CD14-positive monocyte (primary cell): Measurements from ENCODE around the gene ZCCHC14. TPM values are rescaled to one million over a fixed set of nuclear protein-coding genes. Genes with fewer than 3 reads are reported as not detected.

ENCODE experiments used
- DNase-seq, 3 donors: peaks; one replicate each; pipeline ENCODE4 v3.0.0-alpha.2; 2011 to 2022
- H2AFZ ChIP-seq: 2 replicates; pipeline ENCODE4 v1.6.0; 2012; ENCODE audit warnings: mild to moderate bottlenecking, low read depth, low read length, inconsistent platforms; ENCODE audit not compliant: insufficient read depth, poor library complexity, severe bottlenecking
- H3K27ac ChIP-seq, 2 donors: 1 replicate in 1 of 2; 2 replicates in 1 of 2; pipeline ENCODE4 v1.5.1; 2012 to 2013; ENCODE audit warnings: low read length in 2 of 2, control low read depth in 1 of 2, inconsistent platforms in 1 of 2, low read depth in 1 of 2, mild to moderate bottlenecking in 1 of 2
- H3K27me3 ChIP-seq, 2 donors: one replicate each; pipeline versions ENCODE4 v1.6.0 to v1.6.1; 2011 to 2013; ENCODE audit warnings: low read length in 2 of 2; ENCODE audit not compliant: control insufficient read depth in 2 of 2, insufficient read depth in 2 of 2
- H3K36me3 ChIP-seq, 2 donors: replicated peaks in 1 of 2; 1 replicate in 1 of 2; 2 replicates in 1 of 2; pipeline versions ENCODE4 v1.5.1 to v1.6.1; 2012 to 2013; ENCODE audit warnings: low read length in 2 of 2, control low read depth in 1 of 2, inconsistent platforms in 1 of 2, mild to moderate bottlenecking in 1 of 2; ENCODE audit not compliant: insufficient read depth in 2 of 2, control insufficient read depth in 1 of 2
- H3K4me1 ChIP-seq, 2 donors: 1 replicate in 1 of 2; 2 replicates in 1 of 2; pipeline versions ENCODE4 v1.5.1 to v1.6.1; 2012 to 2013; ENCODE audit warnings: low read length in 2 of 2, control low read depth in 1 of 2, inconsistent platforms in 1 of 2, mild to moderate bottlenecking in 1 of 2, moderate library complexity in 1 of 2; ENCODE audit not compliant: insufficient read depth in 2 of 2, control insufficient read depth in 1 of 2
- H3K4me2 ChIP-seq: replicated peaks from 2 replicates; pipeline ENCODE3; 2012; ENCODE audit warnings: low read length, moderate library complexity, mild to moderate bottlenecking; ENCODE audit not compliant: poor library complexity, severe bottlenecking; ENCODE audit errors: extremely low read depth
- H3K4me3 ChIP-seq, 3 experiments: fragments of 200-600 bp in 1 of 3; sonication (generic) in 1 of 3; replicated peaks in 1 of 3; 1 replicate in 2 of 3; 2 replicates in 1 of 3; pipeline ENCODE4 v1.5.1; 2011 to 2013; ENCODE audit warnings: low read length in 3 of 3, mild to moderate bottlenecking in 3 of 3, control low read depth in 2 of 3, low read depth in 2 of 3, inconsistent platforms in 1 of 3, moderate library complexity in 1 of 3
- H3K79me2 ChIP-seq: 2 replicates; pipeline ENCODE4 v1.6.0; 2012; ENCODE audit warnings: mild to moderate bottlenecking, control low read depth, inconsistent platforms, low read length, moderate library complexity; ENCODE audit not compliant: insufficient read depth
- H3K9ac ChIP-seq: 2 replicates; pipeline ENCODE4 v1.6.0; 2017; ENCODE audit warnings: low read length, mild to moderate bottlenecking; ENCODE audit not compliant: insufficient read depth, poor library complexity, severe bottlenecking
- H3K9me3 ChIP-seq, 2 donors: replicated peaks in 1 of 2; 1 replicate in 1 of 2; 2 replicates in 1 of 2; pipeline versions ENCODE4 v1.5.1 to v1.6.1; 2012 to 2013; ENCODE audit warnings: low read length in 2 of 2, control low read depth in 1 of 2; ENCODE audit not compliant: control insufficient read depth in 1 of 2, insufficient read depth in 1 of 2
- H4K20me1 ChIP-seq: 2 replicates; pipeline ENCODE4 v1.6.0; 2012; ENCODE audit warnings: mild to moderate bottlenecking, low read length, control low read depth, moderate library complexity; ENCODE audit not compliant: insufficient read depth
- H3K27ac Mint-ChIP-seq, 7 donors: one replicate each; pipeline ENCODE4 v1.8.0; 2020; ENCODE audit warnings: mild to moderate bottlenecking in 7 of 7, mixed read lengths in 7 of 7, moderate library complexity in 6 of 7, inconsistent platforms in 2 of 7
- H3K27me3 Mint-ChIP-seq, 3 donors: one replicate each; pipeline ENCODE4 v1.8.0; 2021 to 2022; ENCODE audit warnings: low read depth in 3 of 3, mild to moderate bottlenecking in 3 of 3, mixed read lengths in 3 of 3, moderate library complexity in 3 of 3, inconsistent platforms in 1 of 3
- H3K36me3 Mint-ChIP-seq, 2 donors: one replicate each; pipeline ENCODE4 v1.8.0; 2020; ENCODE audit warnings: mixed read lengths in 2 of 2, inconsistent platforms in 1 of 2, mild to moderate bottlenecking in 1 of 2
- H3K4me1 Mint-ChIP-seq: one replicate; pipeline ENCODE4 v1.8.0; 2020; ENCODE audit warnings: mild to moderate bottlenecking, mixed read lengths
- H3K4me3 Mint-ChIP-seq, 2 donors: one replicate each; pipeline ENCODE4 v1.8.0; 2020; ENCODE audit warnings: mild to moderate bottlenecking in 2 of 2, mixed read lengths in 2 of 2, moderate library complexity in 1 of 2
- H3K9me3 Mint-ChIP-seq, 7 donors: one replicate each; pipeline ENCODE4 v1.8.0; 2020 to 2022; ENCODE audit warnings: mixed read lengths in 7 of 7, mild to moderate bottlenecking in 6 of 7, moderate library complexity in 6 of 7, inconsistent platforms in 2 of 7
- WGBS: methylation state at CpG from one replicate; pipeline ENCODE4 v1.1.5; 2013; ENCODE audit warnings: missing lambda C conversion rate; ENCODE audit not compliant: insufficient coverage; 5-methylcytosine and 5-hydroxymethylcytosine counted together
- intact Hi-C, 2 donors: fragments of 100-400 bp; cut with micrococcal nuclease; formaldehyde crosslinking; loops; one replicate each; pipeline versions ENCODE4 v1.15.0 to v1.15.1; 2023
- polyA plus RNA-seq, 3 donors: library from polyadenylated mRNA; depleted of rRNA in 1 of 3; unstranded in 2 of 3; stranded (reverse) in 1 of 3; fragments of 300-500 nt in 2 of 3; fragments of >200 nt in 1 of 3; fragmentation: Illumina TruSeq in 2 of 3; gene quantifications; 1 replicate in 2 of 3; 2 replicates in 1 of 3; pipeline ENCODE4 v1.2.3, GENCODE V29; 2012 to 2021
- TF ChIP-seq, protein P1 (sequence below): fragments of 200-600 bp; IDR thresholded peaks from one replicate; pipeline ENCODE4 v1.8.0; 2022; ENCODE audit warnings: antibody characterized with exemption, mild to moderate bottlenecking

Gene ZCCHC14
- polyA plus RNA-seq, 3 donors: 0.11 to 4.0 (median 0.22) TPM

DNA sequence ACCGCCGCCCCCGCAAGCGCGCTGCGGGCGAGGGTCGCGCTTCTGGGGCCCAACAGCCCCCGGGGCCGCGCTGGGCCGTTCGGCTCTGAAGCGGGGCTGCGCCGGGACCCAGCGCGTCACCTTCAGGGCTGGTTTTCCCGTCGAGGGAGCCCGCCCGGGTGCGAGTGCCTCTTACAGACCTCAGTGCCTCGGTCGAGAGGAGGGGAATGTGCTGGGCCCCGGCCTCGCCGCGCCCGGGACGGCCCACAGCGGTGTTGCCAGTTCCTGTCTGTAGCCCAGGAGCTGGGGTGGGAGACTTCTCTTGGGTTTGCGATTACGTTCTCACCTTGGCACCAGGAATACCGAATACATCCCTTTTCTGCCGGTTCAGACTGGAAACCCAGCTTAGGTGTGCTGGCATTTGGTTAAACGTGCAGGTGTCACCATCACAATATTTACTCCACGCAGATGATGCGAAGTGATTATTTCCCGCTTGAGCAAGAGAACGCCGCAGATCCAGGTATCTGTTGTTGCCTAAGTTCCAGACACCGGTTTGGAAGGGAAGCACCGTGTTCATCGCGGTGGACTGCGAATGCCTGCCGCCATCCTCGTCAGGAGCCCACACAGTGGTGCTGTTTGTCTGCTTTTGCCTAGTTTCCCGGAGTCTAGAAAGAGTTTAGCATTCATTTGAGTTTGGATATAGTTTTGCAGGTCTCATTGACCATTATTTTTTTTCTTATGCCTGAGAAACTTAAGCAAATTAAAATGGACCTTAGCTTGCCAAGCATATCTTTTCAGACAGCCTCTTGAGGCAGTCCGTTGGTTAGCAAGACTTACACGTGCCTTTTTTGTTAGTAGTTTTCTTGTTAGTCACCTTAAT is 99.8 kb downstream of the ZCCHC14 start:
- Histone ChIP-seq H3K27ac (peak overlapping the region in 1 of 2 donors; percentile 99), H3K36me3 (peaks cover 2% of the 10 kb centered on the region in 2 donors), H3K79me2 (peaks cover 54% of the 10 kb centered on the region), H3K4me3 (peak overlapping the region; percentile 77 to 95 (median 85)), H3K4me1 (peaks cover 37 to 50% of the 10 kb centered on the region in 2 donors), H3K4me2 (peak overlapping the region; percentile 80), H3K9me3 (no peaks in the 10 kb centered on the region), H2AFZ (no peak overlapping the region), H4K20me1 (peaks cover 54% of the 10 kb centered on the region), H3K27me3 (no peaks in the 10 kb centered on the region), H3K9ac (peak overlapping the region; percentile 97)
- intact Hi-C loops: loop anchor here in 1 of 2 donors (5.0 kb wide), 1 partner anchor 76 kb away; the partner anchor contains the start of gene C16orf95
- Mint-ChIP-seq H3K27me3 (peaks cover 0 to 2% (median 1%) of the 10 kb centered on the region in 3 donors), H3K9me3 (no peaks in the 10 kb centered on the region), H3K36me3 (peaks cover 24 to 26% of the 10 kb centered on the region in 2 donors), H3K4me3 (peak overlapping the region; percentile 97 to 98), H3K27ac (peak overlapping the region; percentile 74 to 89 (median 86)), H3K4me1 (peaks cover 42% of the 10 kb centered on the region)
- under 1% methylated on average over 48 of the region's 53 CpGs for whole genome bisulfite sequencing
- DNase-seq: peak in 2 of 3 donors; percentile 24 to 37
- TF ChIP-seq, protein P1, sequence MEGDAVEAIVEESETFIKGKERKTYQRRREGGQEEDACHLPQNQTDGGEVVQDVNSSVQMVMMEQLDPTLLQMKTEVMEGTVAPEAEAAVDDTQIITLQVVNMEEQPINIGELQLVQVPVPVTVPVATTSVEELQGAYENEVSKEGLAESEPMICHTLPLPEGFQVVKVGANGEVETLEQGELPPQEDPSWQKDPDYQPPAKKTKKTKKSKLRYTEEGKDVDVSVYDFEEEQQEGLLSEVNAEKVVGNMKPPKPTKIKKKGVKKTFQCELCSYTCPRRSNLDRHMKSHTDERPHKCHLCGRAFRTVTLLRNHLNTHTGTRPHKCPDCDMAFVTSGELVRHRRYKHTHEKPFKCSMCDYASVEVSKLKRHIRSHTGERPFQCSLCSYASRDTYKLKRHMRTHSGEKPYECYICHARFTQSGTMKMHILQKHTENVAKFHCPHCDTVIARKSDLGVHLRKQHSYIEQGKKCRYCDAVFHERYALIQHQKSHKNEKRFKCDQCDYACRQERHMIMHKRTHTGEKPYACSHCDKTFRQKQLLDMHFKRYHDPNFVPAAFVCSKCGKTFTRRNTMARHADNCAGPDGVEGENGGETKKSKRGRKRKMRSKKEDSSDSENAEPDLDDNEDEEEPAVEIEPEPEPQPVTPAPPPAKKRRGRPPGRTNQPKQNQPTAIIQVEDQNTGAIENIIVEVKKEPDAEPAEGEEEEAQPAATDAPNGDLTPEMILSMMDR: no peak

DNA sequence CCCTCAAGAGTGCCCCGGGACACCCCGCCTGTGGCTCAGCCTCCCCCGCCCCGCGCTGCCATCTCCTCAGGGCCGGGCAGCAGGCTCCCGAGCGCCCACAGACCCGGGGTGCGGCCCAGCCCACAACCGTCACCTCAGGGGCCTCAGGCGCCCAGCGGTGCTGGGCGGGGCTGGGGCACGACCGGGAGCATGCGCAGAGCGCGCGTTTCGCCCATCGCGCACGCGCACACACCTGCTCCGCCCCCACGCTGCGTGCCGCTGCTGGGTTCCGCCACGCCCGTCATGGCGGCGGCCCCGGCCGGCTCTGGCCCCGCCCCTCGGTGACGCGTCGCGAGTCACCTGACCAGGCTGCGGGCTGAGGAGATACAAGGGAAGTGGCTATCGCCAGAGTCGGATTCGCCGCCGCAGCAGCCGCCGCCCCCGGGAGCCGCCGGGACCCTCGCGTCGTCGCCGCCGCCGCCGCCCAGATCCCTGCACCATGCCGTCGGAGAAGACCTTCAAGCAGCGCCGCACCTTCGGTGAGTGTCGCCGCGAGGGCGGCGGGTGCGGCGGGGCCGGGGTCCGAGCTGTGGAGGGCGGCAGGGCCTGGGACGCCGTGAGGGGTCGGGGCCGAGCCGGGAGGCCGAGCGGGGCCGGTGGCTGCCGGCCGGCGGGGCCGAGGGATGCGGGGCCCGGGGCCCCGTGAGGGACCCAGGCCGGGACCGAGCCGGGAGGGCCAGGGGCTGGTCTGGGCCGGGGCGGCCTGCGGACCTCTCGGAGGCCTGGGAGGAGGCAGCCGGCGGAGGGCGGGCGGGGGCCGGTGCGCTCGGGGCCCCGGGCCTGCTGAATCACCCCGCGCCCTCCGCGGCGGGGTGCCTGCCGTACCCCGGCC is 100.6 kb downstream of the ZCCHC14 start, which contains the start of gene MAP1LC3B:
MAP1LC3B (plus strand) TSS at position 387 of the 871 bp plus-strand sequence; CDS start at position 479, 92 bp downstream.
- Histone ChIP-seq H3K4me2 (peak within 1 kb of the TSS; percentile 80), H3K36me3 (no peaks in the 10 kb centered on the region), H3K79me2 (peaks cover 47% of the 10 kb centered on the region), H3K27ac (peak within 1 kb of the TSS; percentile 87 to 99), H4K20me1 (peaks cover 46% of the 10 kb centered on the region), H3K4me3 (peak within 1 kb of the TSS; percentile 77 to 95 (median 85)), H3K9ac (peak within 1 kb of the TSS; percentile 97), H2AFZ (peak within 1 kb of the TSS; percentile 22), H3K4me1 (peaks cover 45 to 59% of the 10 kb centered on the region in 2 donors), H3K9me3 (no peaks in the 10 kb centered on the region), H3K27me3 (no peaks in the 10 kb centered on the region)
- intact Hi-C loops: loop anchor here in 1 of 2 donors (5.0 kb wide), 1 partner anchor 75 kb away; the partner anchor contains the start of gene C16orf95
- H3K9me3 Mint-ChIP-seq: peaks cover 0 to 1% (median 0%) of the 10 kb centered on the region in 7 donors
- WGBS: under 1% methylated on average over 112 of the region's 113 CpGs
- H3K27me3 Mint-ChIP-seq: peaks cover 0 to 3% (median 1%) of the 10 kb centered on the region in 3 donors
- DNase-seq: peak; percentile 95 to 97 (median 97)
- TF ChIP-seq, protein P1: no peak
- H3K27ac Mint-ChIP-seq: peak within 1 kb of the TSS; percentile 96 to 100 (median 98)
- H3K4me1 Mint-ChIP-seq: peaks cover 50% of the 10 kb centered on the region
- peak within 1 kb of the TSS; percentile 97 to 98 for H3K4me3 Mint-ChIP-seq
- peaks cover 22 to 24% of the 10 kb centered on the region in 2 donors for H3K36me3 Mint-ChIP-seq
